HG02938 (cell line): ENCODE results near the gene MAGED1.
"Not testable (repeated sequence)": the region's sequence is repeated elsewhere in the genome, so short reads cannot be mapped to it uniquely, and the experiment has no call there.

Experiments used
- ATAC-seq: cut with Tn5 transposase; IDR thresholded peaks from one replicate; pipeline ENCODE4 v1.9.1; 2021; ENCODE audit warnings: mild to moderate bottlenecking, moderate library complexity; ENCODE audit not compliant: unreplicated experiment

Gene MAGED1

GRCh38 chrX:51893931-51894696, 691 bp downstream of the MAGED1 start:
- ATAC-seq = no peak

GRCh38 chrX:51894697-51895336, 1.4 kb downstream of the MAGED1 start:
- peak; percentile 67 for ATAC-seq

- no peak for ATAC-seq
Measured at GRCh38 chrX:51896626-51897025, 3.2 kb downstream of the MAGED1 start.

- ATAC-seq = no peak
Measured at GRCh38 chrX:51899741-51900140, 6.3 kb downstream of the MAGED1 start.

GRCh38 chrX:51902510-51903050, 9.2 kb downstream of the MAGED1 start:
- ATAC-seq = no peak

- not testable (repeated sequence) for ATAC-seq
Measured at GRCh38 chrX:51905152-51905551, 11.7 kb downstream of the MAGED1 start.

GRCh38 chrX:51905711-51906110, 12.3 kb downstream of the MAGED1 start:
- ATAC-seq = no peak

GRCh38 chrX:51917604-51918003, 24.2 kb downstream of the MAGED1 start:
- no peak for ATAC-seq

GRCh38 chrX:51922561-51922960, 29.1 kb downstream of the MAGED1 start:
- no peak for ATAC-seq

GRCh38 chrX:51931566-51932150, 38.2 kb downstream of the MAGED1 start:
- ATAC-seq = no peak
